IMR-90 (cell line): Measurements from ENCODE around the gene ZNF544. TPM values are rescaled to one million over a fixed set of nuclear protein-coding genes. Genes with fewer than 3 reads are reported as not detected.

Experiments
- ATAC-seq: fragments of 200-7000 bp; cut with Tn5 transposase; 2 replicates; pipeline ENCODE4 v1.9.1; 2020; ENCODE audit warnings: low read depth, mild to moderate bottlenecking, moderate library complexity
- BruUV-seq: library from RNA; stranded (reverse); fragments of 400-500 nt; replicated peaks from 2 replicates; lab custom pipeline; 2021; lab: Mats Ljungman, UMichigan
- CTCF ChIA-PET: fragments of 300-600 bp; formaldehyde crosslinking; extraction: SDS; loops from one replicate; lab custom pipeline; 2021; ENCODE audit warnings: antibody characterized with exemption; lab: Yijun Ruan, JAX
- POLR2A ChIA-PET: fragments of 300-600 bp; sonication (Branson Sonifier 250); formaldehyde crosslinking; loops from one replicate; lab custom pipeline; 2022; ENCODE audit warnings: antibody characterized with exemption; ENCODE audit not compliant: unreplicated experiment; lab: Charles Lee
- DNase-seq: peaks from one replicate; pipeline ENCODE4 v3.0.0; 2013
- H2AFZ ChIP-seq: replicated peaks from 2 replicates; pipeline ENCODE3; 2013; ENCODE audit warnings: low read length, mild to moderate bottlenecking; ENCODE audit not compliant: poor library complexity
- H2AK5ac ChIP-seq: 2 replicates; pipeline ENCODE4 v1.6.1; 2013; ENCODE audit warnings: low read depth, low read length, inconsistent platforms
- H2AK9ac ChIP-seq: replicated peaks from 2 replicates; pipeline ENCODE3; 2013; ENCODE audit warnings: mild to moderate bottlenecking, low read depth, low read length, moderate library complexity; ENCODE audit not compliant: poor library complexity
- H2BK120ac ChIP-seq: 2 replicates; pipeline ENCODE4 v1.6.1; 2013; ENCODE audit warnings: low read depth, low read length, inconsistent platforms
- H2BK15ac ChIP-seq: 3 replicates; pipeline ENCODE4 v1.6.1; 2013; ENCODE audit warnings: low read depth, low read length, inconsistent platforms
- H2BK20ac ChIP-seq: 2 replicates; pipeline ENCODE4 v1.6.1; 2013; ENCODE audit warnings: low read depth, mild to moderate bottlenecking, inconsistent platforms, low read length, moderate library complexity
- H2BK5ac ChIP-seq: 2 replicates; pipeline ENCODE4 v1.6.1; 2013; ENCODE audit warnings: mild to moderate bottlenecking, low read depth, low read length, inconsistent platforms; ENCODE audit not compliant: poor library complexity, severe bottlenecking
- H3K14ac ChIP-seq: replicated peaks from 2 replicates; pipeline ENCODE4 v1.6.1; 2013; ENCODE audit warnings: low read depth, low read length, inconsistent platforms
- H3K18ac ChIP-seq: 2 replicates; pipeline ENCODE4 v1.6.1; 2013; ENCODE audit warnings: low read depth, low read length, control low read depth
- H3K23ac ChIP-seq: 2 replicates; pipeline ENCODE4 v1.6.1; 2013; ENCODE audit warnings: low read depth, low read length, inconsistent platforms
- H3K27ac ChIP-seq: 2 replicates; pipeline ENCODE4 v1.5.1; 2013; ENCODE audit warnings: mild to moderate bottlenecking, control low read depth, low read length; ENCODE audit not compliant: insufficient read depth
- H3K27me3 ChIP-seq: 2 replicates; pipeline ENCODE4 v1.6.1; 2013; ENCODE audit warnings: low read length; ENCODE audit not compliant: control insufficient read depth, insufficient read depth
- H3K36me3 ChIP-seq: 2 replicates; pipeline ENCODE4 v1.6.1; 2013; ENCODE audit warnings: low read length, mixed read lengths; ENCODE audit not compliant: control insufficient read depth, insufficient read depth
- H3K4ac ChIP-seq: 2 replicates; pipeline ENCODE4 v1.6.1; 2013; ENCODE audit warnings: low read depth, low read length, inconsistent platforms
- H3K4me1 ChIP-seq: 2 replicates; pipeline ENCODE4 v1.6.1; 2013; ENCODE audit warnings: low read length, mixed read lengths; ENCODE audit not compliant: control insufficient read depth, insufficient read depth
- H3K4me2 ChIP-seq: 2 replicates; pipeline ENCODE4 v1.6.1; 2013; ENCODE audit warnings: low read depth, mild to moderate bottlenecking, control low read depth, low read length, moderate library complexity
- H3K4me3 ChIP-seq: 2 replicates; pipeline ENCODE4 v1.5.1; 2013; ENCODE audit warnings: low read depth, mild to moderate bottlenecking, control low read depth, low read length, moderate library complexity; ENCODE audit not compliant: insufficient read depth
- H3K56ac ChIP-seq: 2 replicates; pipeline ENCODE4 v1.6.1; 2013; ENCODE audit warnings: low read length, inconsistent platforms; ENCODE audit not compliant: insufficient read depth; ENCODE audit errors: extremely low read depth
- H3K79me1 ChIP-seq, 2 experiments: 2 replicates each; pipeline ENCODE4 v1.6.1; 2013; ENCODE audit warnings: low read length in 2 of 2, inconsistent platforms in 1 of 2, low read depth in 1 of 2
- H3K9ac ChIP-seq: 2 replicates; pipeline ENCODE4 v1.6.1; 2013; ENCODE audit warnings: low read depth, low read length, control low read depth
- H3K9me1 ChIP-seq: 2 replicates; pipeline ENCODE4 v1.6.1; 2013; ENCODE audit warnings: low read length, inconsistent platforms; ENCODE audit not compliant: insufficient read depth
- H3K9me3 ChIP-seq: 2 replicates; pipeline ENCODE4 v1.6.1; 2013; ENCODE audit warnings: low read length; ENCODE audit not compliant: control insufficient read depth, insufficient read depth
- H4K20me1 ChIP-seq: 2 replicates; pipeline ENCODE4 v1.6.1; 2013; ENCODE audit warnings: low read length, inconsistent platforms; ENCODE audit not compliant: insufficient read depth
- H4K5ac ChIP-seq: 2 replicates; pipeline ENCODE4 v1.6.1; 2013; ENCODE audit warnings: mild to moderate bottlenecking, low read depth, low read length, control low read depth
- H4K8ac ChIP-seq, 2 experiments: 2 replicates each; pipeline ENCODE4 v1.6.1; 2013; ENCODE audit warnings: low read depth in 2 of 2, low read length in 2 of 2, control low read depth in 1 of 2, inconsistent platforms in 1 of 2
- H4K91ac ChIP-seq: 2 replicates; pipeline ENCODE4 v1.6.1; 2013; ENCODE audit warnings: low read depth, low read length, inconsistent platforms; ENCODE audit not compliant: insufficient read depth
- BHLHE40 ChIP-seq: fragments of 150-350 bp; IDR thresholded peaks from 2 replicates; pipeline ENCODE4 v1.6.1; 2016; ENCODE audit warnings: mild to moderate bottlenecking, low read depth, low read length
- CEBPB ChIP-seq: IDR thresholded peaks from 2 replicates; pipeline ENCODE4 v1.6.1; 2012; ENCODE audit warnings: low read depth, low read length, improper control_type of control experiment
- ELK1 ChIP-seq: fragments of 150-350 bp; IDR thresholded peaks from 2 replicates; pipeline ENCODE4 v1.6.1; 2016; ENCODE audit warnings: low read depth, mild to moderate bottlenecking, low read length, moderate library complexity, borderline replicate concordance
- FOS ChIP-seq: fragments of 150-350 bp; IDR thresholded peaks from 2 replicates; pipeline ENCODE4 v1.6.1; 2016; ENCODE audit warnings: low read depth, low read length
- MAFK ChIP-seq: IDR thresholded peaks from 2 replicates; pipeline ENCODE4 v1.6.1; 2012; ENCODE audit warnings: low read depth, low read length, improper control_type of control experiment
- MAZ ChIP-seq: IDR thresholded peaks from 2 replicates; pipeline ENCODE4 v1.6.1; 2012; ENCODE audit warnings: low read depth, mild to moderate bottlenecking, low read length, improper control_type of control experiment, moderate library complexity, borderline replicate concordance
- NFE2L2 ChIP-seq: fragments of 150-350 bp; IDR thresholded peaks from 2 replicates; pipeline ENCODE4 v1.6.1; 2016; ENCODE audit warnings: low read depth, mild to moderate bottlenecking, low read length
- POLR2A ChIP-seq: IDR thresholded peaks from 2 replicates; pipeline ENCODE4 v1.6.1; 2012; ENCODE audit warnings: mild to moderate bottlenecking, low read depth, low read length
- RAD21 ChIP-seq: IDR thresholded peaks from 2 replicates; pipeline ENCODE4 v1.6.1; 2012; ENCODE audit warnings: low read length, improper control_type of control experiment
- RCOR1 ChIP-seq: IDR thresholded peaks from 2 replicates; pipeline ENCODE4 v1.6.1; 2012; ENCODE audit warnings: mild to moderate bottlenecking, low read length, improper control_type of control experiment; ENCODE audit not compliant: insufficient replicate concordance
- SMC3 ChIP-seq: fragments of 150-350 bp; IDR thresholded peaks from 2 replicates; pipeline ENCODE4 v1.6.1; 2016; ENCODE audit warnings: low read depth, mild to moderate bottlenecking, antibody characterized with exemption, low read length, moderate library complexity
- WGBS, 2 experiments: methylation state at CpG; one replicate each; pipeline versions ENCODE4 v1.1.5 to v1.1.7; 2013; ENCODE audit warnings: missing lambda C conversion rate in 2 of 2; ENCODE audit not compliant: insufficient read length in 1 of 2; ENCODE audit errors: extremely low coverage in 2 of 2; 5-methylcytosine and 5-hydroxymethylcytosine counted together
- dilution Hi-C: fragments of 300-500 bp; cut with HindIII; formaldehyde crosslinking; loops from one replicate; pipeline ENCODE4 v1.14.3; 2018; ENCODE audit warnings: low sequenced_read_pairs; ENCODE audit not compliant: unreplicated experiment
- in situ Hi-C: fragments of 300-500 bp; cut with MboI; formaldehyde crosslinking; loops from 3 replicates; pipeline ENCODE4 v1.14.3; 2019; ENCODE audit warnings: low sequenced_read_pairs, inconsistent platforms, mixed read lengths
- intact Hi-C: fragments of 100-400 bp; cut with micrococcal nuclease; formaldehyde crosslinking; loops from 2 replicates; pipeline ENCODE4 v1.10.0; 2022
- polyA plus RNA-seq, 3 experiments: library from polyadenylated mRNA; depleted of rRNA; stranded (reverse); fragments of >200 nt; gene quantifications; 2 replicates each; pipeline ENCODE4 v1.2.3, GENCODE V29; 2012; ENCODE audit warnings: low replicate concordance in 1 of 3
- total RNA-seq: library from RNA; depleted of rRNA; stranded (reverse); fragments of >200 nt; gene quantifications from 2 replicates; pipeline ENCODE4 v1.2.3, GENCODE V29; 2012

ZNF544 gene
- total and polyA plus RNA-seq, 2 of the 4 experiments (the other 2 are of a cell fraction), result 19.3 to 45.9 TPM

- ChIA-PET CTCF (no interaction called here), POLR2A (no interaction called here)
- Histone ChIP-seq H3K9me3 (peaks cover 91% of the 10 kb centered on the region), H4K8ac (no peak overlapping the region), H3K18ac (no peak overlapping the region), H3K4ac (no peak overlapping the region), H2BK120ac (no peak overlapping the region), H3K23ac (no peak overlapping the region), H3K36me3 (peaks cover 60% of the 10 kb centered on the region), H3K4me1 (no peaks in the 10 kb centered on the region), H4K5ac (no peak overlapping the region), H2BK15ac (no peak overlapping the region), H3K4me3 (no peak overlapping the region), H2AK9ac (no peak overlapping the region), H3K14ac (no peak overlapping the region), H3K27me3 (no peaks in the 10 kb centered on the region), H2BK20ac (no peak overlapping the region), H2AFZ (no peak overlapping the region), H3K9ac (no peak overlapping the region), H3K56ac (no peak overlapping the region), H2BK5ac (no peak overlapping the region), H4K91ac (no peak overlapping the region), H3K79me1 (peaks cover 0 to 7% of the 10 kb centered on the region in 2 experiments; a peak in 2 of 4 replicates), H4K20me1 (no peaks in the 10 kb centered on the region), H2AK5ac (no peak overlapping the region), H3K27ac (no peak overlapping the region), H3K9me1 (no peaks in the 10 kb centered on the region), H3K4me2 (no peak overlapping the region)
- ATAC-seq (no peak), DNase-seq (no peak)
- in situ Hi-C loops, result no loop called here
- BruUV-seq, result no TSS peak
- dilution Hi-C loops, result no loop called here
- intact Hi-C loops, result no loop called here
- no peak for TF ChIP-seq RAD21
- TF ChIP-seq CEBPB, result no peak
- TF ChIP-seq MAFK, result no peak
- TF ChIP-seq NFE2L2, result no peak
- no peak for TF ChIP-seq POLR2A
- no peak for TF ChIP-seq FOS
- no peak for TF ChIP-seq SMC3
- no peak for TF ChIP-seq RCOR1
- TF ChIP-seq BHLHE40, result no peak
- TF ChIP-seq MAZ, result no peak
- TF ChIP-seq ELK1, result no peak
- WGBS, 2 experiments, result 30% methylated on average over 38 of the region's 49 CpGs; no CpG with 5 or more reads in 1 of the 2 experiments
These were observed 24.8 kb upstream of the ZNF544 start for GRCh38 chr19:58203814-58204475.
